Upper lobe of right lung (tissue), 1 donor: ENCODE data around the gene AASDHPPT. TPM values are rescaled to one million over a fixed set of nuclear protein-coding genes. Genes with fewer than 3 reads are reported as not detected.

ENCODE experiments used
- ATAC-seq: fragments of 200-7000 bp; cut with Tn5 transposase; one replicate; pipeline ENCODE4 v1.9.1; 2020; ENCODE audit warnings: mild to moderate bottlenecking, moderate library complexity
- DNase-seq: peaks from one replicate; pipeline ENCODE4 v3.0.0-alpha.2; 2020
- H3K27ac ChIP-seq: fragments of 200-600 bp; one replicate; pipeline ENCODE4 v1.8.0; 2022
- H3K27me3 ChIP-seq: fragments of 200-600 bp; one replicate; pipeline ENCODE4 v1.8.0; 2022; ENCODE audit warnings: mild to moderate bottlenecking
- H3K36me3 ChIP-seq: fragments of 200-600 bp; one replicate; pipeline ENCODE4 v1.8.0; 2022
- H3K4me1 ChIP-seq: fragments of 200-600 bp; one replicate; pipeline ENCODE4 v1.8.0; 2022
- H3K4me3 ChIP-seq: fragments of 200-600 bp; one replicate; pipeline ENCODE4 v1.8.0; 2022; ENCODE audit warnings: mild to moderate bottlenecking
- H3K9me3 ChIP-seq: fragments of 200-600 bp; one replicate; pipeline ENCODE4 v1.8.0; 2022
- intact Hi-C: fragments of 100-400 bp; cut with DNase I; formaldehyde crosslinking; loops from one replicate; pipeline ENCODE4 v1.11.0; 2022
- total RNA-seq: library from RNA; stranded (reverse); fragmentation: NEBNext Ultra II Directional; extraction: Animal tissue kit (Norgen Biotek cat#: 25700); gene quantifications from one replicate; pipeline ENCODE4 v1.2.1, GENCODE V29; 2021
- TF ChIP-seq, protein P1 (sequence below): fragments of 200-600 bp; IDR thresholded peaks from one replicate; pipeline ENCODE4 v1.8.0; 2022; ENCODE audit warnings: antibody characterized with exemption
- donor health status: DM: no; HTN: yes; CAD: no; lungs with severe emphysema.

AASDHPPT gene
- total RNA-seq, 1 donor from 2014 or later, result 27.4 TPM

DNA sequence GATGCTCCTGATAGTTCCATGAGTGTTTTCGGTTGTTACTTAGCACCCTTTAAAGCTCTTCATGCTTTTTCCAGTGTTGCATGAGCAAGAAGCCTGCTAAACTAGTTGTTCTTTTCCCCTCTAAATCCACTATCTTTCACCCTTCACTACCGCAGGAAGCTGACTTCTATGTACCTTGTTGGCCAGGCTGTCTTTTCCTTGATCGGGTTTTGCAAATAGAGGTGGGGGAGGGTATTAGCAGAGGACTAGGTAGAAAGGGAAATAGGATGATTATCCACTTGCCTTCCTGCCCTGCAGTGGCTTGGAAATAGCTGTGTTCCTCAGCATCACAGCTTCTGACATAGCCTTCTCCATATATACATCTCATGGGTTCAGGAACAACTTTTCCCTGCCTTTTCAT lies 23.9 kb downstream of the AASDHPPT start:
- no peak overlapping the region for H3K27ac ChIP-seq
- no peak for ATAC-seq
- H3K4me3 ChIP-seq, result no peak overlapping the region
- peaks cover 30% of the 10 kb centered on the region for H3K36me3 ChIP-seq
- H3K9me3 ChIP-seq, result no peaks in the 10 kb centered on the region
- DNase-seq, result no peak
- intact Hi-C loops, result no loop called here
- H3K27me3 ChIP-seq, result no peaks in the 10 kb centered on the region
- TF ChIP-seq, protein P1, sequence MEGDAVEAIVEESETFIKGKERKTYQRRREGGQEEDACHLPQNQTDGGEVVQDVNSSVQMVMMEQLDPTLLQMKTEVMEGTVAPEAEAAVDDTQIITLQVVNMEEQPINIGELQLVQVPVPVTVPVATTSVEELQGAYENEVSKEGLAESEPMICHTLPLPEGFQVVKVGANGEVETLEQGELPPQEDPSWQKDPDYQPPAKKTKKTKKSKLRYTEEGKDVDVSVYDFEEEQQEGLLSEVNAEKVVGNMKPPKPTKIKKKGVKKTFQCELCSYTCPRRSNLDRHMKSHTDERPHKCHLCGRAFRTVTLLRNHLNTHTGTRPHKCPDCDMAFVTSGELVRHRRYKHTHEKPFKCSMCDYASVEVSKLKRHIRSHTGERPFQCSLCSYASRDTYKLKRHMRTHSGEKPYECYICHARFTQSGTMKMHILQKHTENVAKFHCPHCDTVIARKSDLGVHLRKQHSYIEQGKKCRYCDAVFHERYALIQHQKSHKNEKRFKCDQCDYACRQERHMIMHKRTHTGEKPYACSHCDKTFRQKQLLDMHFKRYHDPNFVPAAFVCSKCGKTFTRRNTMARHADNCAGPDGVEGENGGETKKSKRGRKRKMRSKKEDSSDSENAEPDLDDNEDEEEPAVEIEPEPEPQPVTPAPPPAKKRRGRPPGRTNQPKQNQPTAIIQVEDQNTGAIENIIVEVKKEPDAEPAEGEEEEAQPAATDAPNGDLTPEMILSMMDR, result no peak
- H3K4me1 ChIP-seq, result no peaks in the 10 kb centered on the region

DNA sequence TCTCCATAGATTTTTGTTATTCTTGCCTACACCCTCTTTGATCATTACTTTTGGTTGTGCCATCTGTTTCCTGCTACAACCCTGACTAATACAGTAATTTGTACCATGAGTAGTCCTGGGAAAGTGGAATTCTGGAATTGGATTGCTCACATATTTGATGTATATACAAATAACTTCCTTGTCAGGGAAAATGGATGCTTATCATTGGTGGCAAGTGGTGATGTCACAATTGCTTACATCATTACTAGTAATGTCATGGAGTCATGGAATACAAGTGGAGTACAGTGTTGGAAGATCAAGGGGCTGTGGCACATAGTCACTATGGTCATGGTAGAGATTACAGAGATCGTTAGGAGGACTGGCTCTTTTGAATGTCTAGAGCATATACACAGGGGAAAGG lies 24.4 kb downstream of the AASDHPPT start:
- TF ChIP-seq, protein P1, result no peak

DNA sequence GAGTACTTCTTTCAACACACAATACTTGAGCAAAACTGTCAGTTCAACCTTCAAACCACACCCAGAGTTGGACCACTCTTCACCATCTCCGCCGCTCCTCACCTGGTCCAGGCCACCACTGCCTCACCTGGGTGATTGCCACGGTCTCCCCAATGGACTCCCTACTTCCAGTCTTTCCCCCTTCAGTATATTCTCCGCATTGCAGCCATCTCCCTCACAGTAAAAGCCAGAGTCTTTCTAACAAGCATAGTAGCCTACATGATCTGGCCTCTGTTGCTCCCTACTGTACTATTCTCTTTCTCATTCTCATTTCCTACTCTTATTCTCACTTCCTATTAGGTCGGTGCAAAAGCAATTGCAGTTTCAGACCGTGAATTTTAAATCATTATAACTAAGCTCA lies 28.5 kb downstream of the AASDHPPT start:
- Histone ChIP-seq H3K36me3 (no peaks in the 10 kb centered on the region), H3K27me3 (no peaks in the 10 kb centered on the region), H3K4me1 (no peaks in the 10 kb centered on the region), H3K9me3 (no peaks in the 10 kb centered on the region), H3K27ac (no peak overlapping the region), H3K4me3 (no peak overlapping the region)
- intact Hi-C loops, result no loop called here
- ATAC-seq, result no peak
- TF ChIP-seq, protein P1, result no peak
- no peak for DNase-seq

More for the DNA sequence above, 24.4 kb downstream of the AASDHPPT start:
- H3K36me3 ChIP-seq, result peaks cover 26% of the 10 kb centered on the region
- no peaks in the 10 kb centered on the region for H3K27me3 ChIP-seq
- intact Hi-C loops, result no loop called here
- no peak overlapping the region for H3K27ac ChIP-seq
- no peak overlapping the region for H3K4me3 ChIP-seq
- no peaks in the 10 kb centered on the region for H3K4me1 ChIP-seq
- no peak for ATAC-seq
- no peak for DNase-seq
- no peaks in the 10 kb centered on the region for H3K9me3 ChIP-seq

DNA sequence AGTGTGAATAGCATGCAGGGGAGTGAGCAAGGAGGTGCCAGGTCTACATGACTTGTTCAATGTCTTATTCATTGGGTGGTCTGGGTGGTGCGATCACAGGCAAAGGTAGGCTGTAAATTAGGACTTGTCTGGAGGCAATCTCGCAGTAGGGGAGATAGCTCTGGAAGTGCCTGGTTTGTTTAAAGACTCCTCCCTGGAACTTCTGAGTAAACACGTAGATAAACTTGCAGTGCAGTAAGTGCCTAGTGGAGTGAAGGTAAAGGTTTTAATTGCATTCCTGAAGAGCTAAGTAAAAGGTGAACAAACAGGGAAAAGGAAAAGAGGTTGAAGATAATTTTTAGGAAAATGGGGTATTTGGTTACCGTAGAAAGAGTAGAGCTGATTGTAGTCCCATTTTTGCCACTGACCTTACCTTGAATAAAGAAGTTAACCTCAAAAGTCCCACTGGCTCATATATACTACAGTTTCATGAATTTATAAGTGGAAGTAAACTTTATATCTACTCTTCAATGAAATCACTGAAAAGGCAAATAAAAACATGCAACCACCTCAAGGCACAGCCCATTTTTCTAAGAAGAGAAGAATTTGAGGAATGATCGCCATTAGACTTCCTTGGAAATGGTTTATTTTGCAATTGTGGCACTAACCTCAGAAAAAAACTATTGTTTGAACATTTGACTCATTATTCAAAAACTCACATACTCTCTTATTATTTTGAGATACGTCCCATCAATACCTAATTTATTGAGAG lies 44.3 kb downstream of the AASDHPPT start:
- H3K36me3 ChIP-seq, result no peaks in the 10 kb centered on the region
- H3K4me1 ChIP-seq, result no peaks in the 10 kb centered on the region
- no peaks in the 10 kb centered on the region for H3K9me3 ChIP-seq
- H3K4me3 ChIP-seq, result no peak overlapping the region
- TF ChIP-seq, protein P1, result no peak
- intact Hi-C loops, result no loop called here
- no peak for DNase-seq
- no peak overlapping the region for H3K27ac ChIP-seq
- H3K27me3 ChIP-seq, result no peaks in the 10 kb centered on the region
- ATAC-seq, result no peak

DNA sequence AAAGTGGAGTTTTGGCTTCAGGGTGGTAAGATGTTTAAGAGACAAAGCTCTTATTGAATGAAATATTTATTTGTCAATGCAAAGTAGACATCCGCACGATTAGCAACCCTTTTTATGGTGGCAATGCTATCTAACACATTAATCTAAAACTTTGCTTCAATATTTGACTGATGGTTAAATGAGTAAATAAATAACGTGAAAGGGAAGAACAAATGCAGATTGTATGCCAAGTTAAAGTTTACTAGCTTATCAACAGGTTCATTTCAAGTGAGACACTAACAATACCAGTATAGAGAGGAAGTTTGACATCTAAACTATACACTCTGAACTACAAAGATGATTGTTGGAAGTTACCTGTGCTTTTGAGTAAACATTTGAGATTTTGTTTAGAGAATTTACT lies 50.1 kb downstream of the AASDHPPT start:
- Histone ChIP-seq H3K36me3 (no peaks in the 10 kb centered on the region), H3K27ac (no peak overlapping the region), H3K9me3 (no peaks in the 10 kb centered on the region), H3K4me1 (no peaks in the 10 kb centered on the region), H3K4me3 (no peak overlapping the region), H3K27me3 (no peaks in the 10 kb centered on the region)
- TF ChIP-seq, protein P1, result no peak
- intact Hi-C loops, result no loop called here
- ATAC-seq (no peak), DNase-seq (no peak)
